Liver (tissue), 9 donors: ENCODE results near the gene CRYGS. TPM values are rescaled to one million over a fixed set of nuclear protein-coding genes. Genes with fewer than 3 reads are reported as not detected.

Source experiments
- DNase-seq: peaks from one replicate; pipeline ENCODE4 v3.0.0-alpha.2; 2017; ENCODE audit warnings: low spot score
- H3K27ac ChIP-seq, 2 donors: one replicate each; pipeline ENCODE4 v1.7.0; 2013; ENCODE audit warnings: inconsistent platforms in 2 of 2, low read length in 2 of 2, control low read depth in 1 of 2, low read depth in 1 of 2, mild to moderate bottlenecking in 1 of 2
- H3K27me3 ChIP-seq, 4 donors: one replicate each; pipeline versions ENCODE4 v1.6.1 to v1.7.0; 2013; ENCODE audit warnings: low read length in 3 of 4, inconsistent platforms in 1 of 4, mild to moderate bottlenecking in 1 of 4, moderate library complexity in 1 of 4; ENCODE audit not compliant: control insufficient read depth in 4 of 4, insufficient read depth in 4 of 4
- H3K36me3 ChIP-seq, 4 donors: one replicate each; pipeline versions ENCODE4 v1.6.1 to v1.7.0; 2013; ENCODE audit warnings: low read length in 3 of 4, mild to moderate bottlenecking in 3 of 4, low read depth in 1 of 4, moderate library complexity in 1 of 4; ENCODE audit not compliant: control insufficient read depth in 4 of 4, insufficient read depth in 3 of 4
- H3K4me1 ChIP-seq, 4 donors: one replicate each; pipeline versions ENCODE4 v1.6.1 to v1.7.0; 2013; ENCODE audit warnings: low read length in 3 of 4, mild to moderate bottlenecking in 3 of 4, moderate library complexity in 1 of 4; ENCODE audit not compliant: control insufficient read depth in 4 of 4, insufficient read depth in 4 of 4
- H3K4me3 ChIP-seq, 3 donors: one replicate each; pipeline versions ENCODE4 v1.6.1 to v1.7.0; 2013; ENCODE audit warnings: low read length in 3 of 3, control low read depth in 1 of 3, low read depth in 1 of 3, mild to moderate bottlenecking in 1 of 3
- H3K9ac ChIP-seq, 2 donors: one replicate each; pipeline ENCODE4 v1.7.0; 2013; ENCODE audit warnings: low read length in 2 of 2, mild to moderate bottlenecking in 2 of 2, moderate library complexity in 2 of 2, control low read depth in 1 of 2, low read depth in 1 of 2
- H3K9me3 ChIP-seq, 4 donors: one replicate each; pipeline versions ENCODE4 v1.6.1 to v1.7.0; 2013; ENCODE audit warnings: low read length in 3 of 4; ENCODE audit not compliant: control insufficient read depth in 4 of 4
- EGR1 ChIP-seq, 2 donors: IDR thresholded peaks; 2 replicates each; pipeline ENCODE4 v1.6.1; 2016 to 2018; ENCODE audit warnings: antibody characterized with exemption in 2 of 2, low read depth in 2 of 2
- FOXA2 ChIP-seq: IDR thresholded peaks from 2 replicates; pipeline ENCODE4 v1.6.1; 2016; ENCODE audit warnings: antibody characterized with exemption
- GABPA ChIP-seq, 2 donors: IDR thresholded peaks in 1 of 2; conservative IDR thresholded peaks in 1 of 2; 2 replicates each; pipeline ENCODE4 v1.6.1; 2016; ENCODE audit warnings: antibody characterized with exemption in 2 of 2, mild to moderate bottlenecking in 1 of 2, moderate library complexity in 1 of 2
- HNF4A ChIP-seq, 2 donors: conservative IDR thresholded peaks; 2 replicates each; pipeline ENCODE4 v1.6.1; 2016; ENCODE audit warnings: antibody characterized with exemption in 2 of 2, mild to moderate bottlenecking in 2 of 2
- HNF4G ChIP-seq: IDR thresholded peaks from 2 replicates; pipeline ENCODE4 v1.6.1; 2016; ENCODE audit warnings: antibody characterized with exemption
- JUND ChIP-seq, 2 donors: IDR thresholded peaks; 2 replicates each; pipeline ENCODE4 v1.6.1; 2016; ENCODE audit warnings: antibody characterized with exemption in 2 of 2
- NR2F2 ChIP-seq: IDR thresholded peaks from 2 replicates; pipeline ENCODE4 v1.6.1; 2016; ENCODE audit warnings: antibody characterized with exemption
- RXRA ChIP-seq, 2 donors: IDR thresholded peaks; 2 replicates each; pipeline ENCODE4 v1.6.1; 2017 to 2018; ENCODE audit warnings: antibody characterized with exemption in 2 of 2, mild to moderate bottlenecking in 1 of 2
- SP1 ChIP-seq: IDR thresholded peaks from 2 replicates; pipeline ENCODE4 v1.6.1; 2018; ENCODE audit warnings: antibody characterized with exemption, mild to moderate bottlenecking
- TAF1 ChIP-seq: conservative IDR thresholded peaks from 2 replicates; pipeline ENCODE4 v1.6.1; 2016; ENCODE audit warnings: antibody characterized with exemption, mild to moderate bottlenecking
- WGBS: extraction: QIAGEN DNeasy Blood & Tissue Kit; methylation state at CpG from one replicate; pipeline ENCODE4 v1.1.7; 2013; 5-methylcytosine and 5-hydroxymethylcytosine counted together
- polyA plus RNA-seq, 2 donors: library from polyadenylated mRNA; stranded (reverse) in 1 of 2; unstranded in 1 of 2; fragments of 200-250 nt in 1 of 2; fragments of >200 nt in 1 of 2; fragmentation: Nextera tagmentation in 1 of 2; extraction: Ambion mirVana in 1 of 2; gene quantifications; one replicate each; pipeline versions ENCODE4 v1.2.1 to v1.2.3, GENCODE V29; 2013 to 2015
- total RNA-seq, 2 donors: library from RNA; depleted of rRNA; stranded (reverse); fragments of >200 nt; gene quantifications; one replicate each; pipeline ENCODE4 v1.2.3, GENCODE V29; 2014
- TF ChIP-seq, protein P1 (sequence below): fragments of 150-350 bp; IDR thresholded peaks from 2 replicates; pipeline ENCODE4 v1.5.1; 2017; ENCODE audit warnings: improper control_type of control experiment, low read depth, low read length; ENCODE audit not compliant: missing input control
- TF ChIP-seq, protein P2 (sequence below): IDR thresholded peaks from 2 replicates; pipeline ENCODE4 v1.6.1; 2016; ENCODE audit warnings: antibody characterized with exemption
- TF ChIP-seq, protein P3 (sequence below): IDR thresholded peaks from 2 replicates; pipeline ENCODE4 v1.6.1; 2016; ENCODE audit warnings: antibody characterized with exemption, mild to moderate bottlenecking
- TF ChIP-seq, protein P4 (sequence below): IDR thresholded peaks from 2 replicates; pipeline ENCODE4 v1.6.1; 2016; ENCODE audit warnings: antibody characterized with exemption
- TF ChIP-seq, protein P5 (sequence below): IDR thresholded peaks from 2 replicates; pipeline ENCODE4 v1.6.1; 2016; ENCODE audit warnings: antibody characterized with exemption
- donor health status: healthy.
- donor health status: healthy.
- donor health status: healthy.
- donor health status: healthy.
- donor health status: healthy.

The CRYGS gene
- total and polyA plus RNA-seq, 4 donors: 0.53 to 3.6 (median 1.2) TPM

DNA sequence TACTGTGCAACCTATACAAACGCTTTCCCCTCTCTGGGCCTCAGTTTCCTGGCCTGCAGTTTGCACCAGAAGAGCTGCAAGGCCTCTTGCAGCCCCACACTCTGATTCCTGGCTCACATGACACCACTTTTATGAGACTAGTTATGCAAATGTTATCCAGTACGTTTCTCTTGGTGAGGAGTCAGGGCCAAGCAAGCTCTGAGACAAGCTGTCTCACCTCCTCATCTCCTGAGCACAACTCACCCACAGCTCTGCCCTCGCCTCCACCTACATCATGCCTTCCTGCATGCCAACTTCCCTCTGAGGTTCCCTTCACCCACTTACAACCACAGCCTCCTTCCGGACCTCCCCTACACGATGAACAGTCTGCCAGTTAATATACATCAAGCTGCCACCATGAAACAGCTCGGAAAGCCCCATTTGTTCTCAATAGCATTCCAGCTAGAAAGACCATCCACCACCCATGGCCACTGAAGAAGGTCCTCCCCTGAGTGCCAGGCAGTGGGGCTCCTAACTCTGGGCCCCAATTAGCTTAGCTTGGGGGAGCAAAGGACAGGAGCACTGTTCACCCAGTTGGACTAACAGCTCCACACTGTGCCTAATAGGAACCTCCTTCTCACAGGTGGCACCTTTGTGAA lies 25.0 kb downstream of the CRYGS start:
- no peaks in the 10 kb centered on the region for H3K36me3 ChIP-seq
- no peaks in the 10 kb centered on the region for H3K27me3 ChIP-seq
- peaks cover 0 to 3% (median 0%) of the 10 kb centered on the region in 4 donors for H3K9me3 ChIP-seq
- H3K27ac ChIP-seq: no peak overlapping the region
- H3K4me3 ChIP-seq: no peak overlapping the region
- 64% methylated on average over 6 of the region's 6 CpGs for WGBS
- peaks cover 0 to 4% (median under 1%) of the 10 kb centered on the region in 4 donors for H3K4me1 ChIP-seq
- no peak for DNase-seq
- TF ChIP-seq HNF4A (conservative IDR thresholded peaks at IDR 0.05) (no peak), RXRA (IDR thresholded peaks at IDR 0.05) (no peak), HNF4G (no peak), NR2F2 (no peak), GABPA (IDR thresholded peaks at IDR 0.05 in 1 of 2, conservative IDR thresholded peaks at IDR 0.05 in 1 of 2) (no peak)
- H3K9ac ChIP-seq: no peak overlapping the region

DNA sequence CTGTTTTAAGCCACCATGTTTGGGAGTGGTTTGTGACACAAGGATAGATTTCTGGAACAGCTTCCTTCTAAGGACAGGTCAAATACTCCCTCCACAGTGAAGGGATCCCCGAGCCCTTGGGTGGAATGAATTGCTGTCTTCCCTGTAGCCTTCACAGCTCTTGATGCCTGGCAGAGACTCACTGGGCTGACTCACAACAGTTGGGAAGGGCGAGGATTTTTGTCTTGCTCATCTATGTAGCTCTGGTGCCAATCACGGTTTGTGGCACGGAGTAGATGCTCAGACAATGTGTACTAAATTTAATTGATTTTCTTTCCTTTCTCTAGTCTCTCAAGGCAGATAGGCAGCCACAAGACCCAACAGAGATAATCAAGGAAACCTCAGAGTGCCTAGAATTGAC lies 27.0 kb downstream of the CRYGS start:
- H3K36me3 ChIP-seq: no peaks in the 10 kb centered on the region
- H3K9me3 ChIP-seq: peaks cover 0 to 3% (median 0%) of the 10 kb centered on the region in 4 donors
- 78% methylated on average over 4 of the region's 4 CpGs for WGBS
- no peak for DNase-seq
- peaks cover 0 to 4% (median 0%) of the 10 kb centered on the region in 4 donors for H3K27me3 ChIP-seq
- no peak overlapping the region for H3K27ac ChIP-seq
- no peak overlapping the region for H3K9ac ChIP-seq
- TF ChIP-seq, protein P1, sequence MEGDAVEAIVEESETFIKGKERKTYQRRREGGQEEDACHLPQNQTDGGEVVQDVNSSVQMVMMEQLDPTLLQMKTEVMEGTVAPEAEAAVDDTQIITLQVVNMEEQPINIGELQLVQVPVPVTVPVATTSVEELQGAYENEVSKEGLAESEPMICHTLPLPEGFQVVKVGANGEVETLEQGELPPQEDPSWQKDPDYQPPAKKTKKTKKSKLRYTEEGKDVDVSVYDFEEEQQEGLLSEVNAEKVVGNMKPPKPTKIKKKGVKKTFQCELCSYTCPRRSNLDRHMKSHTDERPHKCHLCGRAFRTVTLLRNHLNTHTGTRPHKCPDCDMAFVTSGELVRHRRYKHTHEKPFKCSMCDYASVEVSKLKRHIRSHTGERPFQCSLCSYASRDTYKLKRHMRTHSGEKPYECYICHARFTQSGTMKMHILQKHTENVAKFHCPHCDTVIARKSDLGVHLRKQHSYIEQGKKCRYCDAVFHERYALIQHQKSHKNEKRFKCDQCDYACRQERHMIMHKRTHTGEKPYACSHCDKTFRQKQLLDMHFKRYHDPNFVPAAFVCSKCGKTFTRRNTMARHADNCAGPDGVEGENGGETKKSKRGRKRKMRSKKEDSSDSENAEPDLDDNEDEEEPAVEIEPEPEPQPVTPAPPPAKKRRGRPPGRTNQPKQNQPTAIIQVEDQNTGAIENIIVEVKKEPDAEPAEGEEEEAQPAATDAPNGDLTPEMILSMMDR: no peak
- TF ChIP-seq NR2F2: no peak
- no peak for TF ChIP-seq TAF1
- TF ChIP-seq JUND (IDR thresholded peaks at IDR 0.05): no peak
- TF ChIP-seq, protein P2, sequence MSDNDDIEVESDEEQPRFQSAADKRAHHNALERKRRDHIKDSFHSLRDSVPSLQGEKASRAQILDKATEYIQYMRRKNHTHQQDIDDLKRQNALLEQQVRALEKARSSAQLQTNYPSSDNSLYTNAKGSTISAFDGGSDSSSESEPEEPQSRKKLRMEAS: no peak
- no peaks in the 10 kb centered on the region for H3K4me1 ChIP-seq
- no peak overlapping the region for H3K4me3 ChIP-seq

DNA sequence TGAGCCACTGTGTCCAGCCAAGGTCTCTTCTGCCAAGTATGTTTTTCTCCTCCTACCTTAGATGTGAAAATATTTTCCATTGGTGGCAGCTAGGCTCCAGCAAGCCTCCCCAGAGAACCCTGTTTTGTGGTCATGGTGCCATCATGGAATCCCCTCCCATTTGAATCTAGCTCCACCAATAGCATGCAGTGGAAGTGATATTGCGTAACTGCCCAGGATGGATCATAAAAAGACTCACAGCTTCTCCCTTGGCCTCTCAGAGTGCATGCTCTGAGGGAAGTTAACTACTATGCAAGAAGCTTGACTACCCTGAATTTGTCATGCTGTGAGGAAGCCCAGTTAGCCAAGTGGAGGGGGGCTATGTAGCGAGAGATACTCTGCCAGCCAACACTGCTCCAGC lies 27.5 kb downstream of the CRYGS start:
- TF ChIP-seq HNF4G (no peak), SP1 (no peak), JUND (IDR thresholded peaks at IDR 0.05) (no peak), GABPA (IDR thresholded peaks at IDR 0.05 in 1 of 2, conservative IDR thresholded peaks at IDR 0.05 in 1 of 2) (no peak), HNF4A (conservative IDR thresholded peaks at IDR 0.05) (no peak), TAF1 (no peak), NR2F2 (no peak), FOXA2 (no peak), RXRA (IDR thresholded peaks at IDR 0.05) (no peak), EGR1 (IDR thresholded peaks at IDR 0.05; ENCODE audit: low read depth in 2 of 2) (no peak)
- TF ChIP-seq, protein P3, sequence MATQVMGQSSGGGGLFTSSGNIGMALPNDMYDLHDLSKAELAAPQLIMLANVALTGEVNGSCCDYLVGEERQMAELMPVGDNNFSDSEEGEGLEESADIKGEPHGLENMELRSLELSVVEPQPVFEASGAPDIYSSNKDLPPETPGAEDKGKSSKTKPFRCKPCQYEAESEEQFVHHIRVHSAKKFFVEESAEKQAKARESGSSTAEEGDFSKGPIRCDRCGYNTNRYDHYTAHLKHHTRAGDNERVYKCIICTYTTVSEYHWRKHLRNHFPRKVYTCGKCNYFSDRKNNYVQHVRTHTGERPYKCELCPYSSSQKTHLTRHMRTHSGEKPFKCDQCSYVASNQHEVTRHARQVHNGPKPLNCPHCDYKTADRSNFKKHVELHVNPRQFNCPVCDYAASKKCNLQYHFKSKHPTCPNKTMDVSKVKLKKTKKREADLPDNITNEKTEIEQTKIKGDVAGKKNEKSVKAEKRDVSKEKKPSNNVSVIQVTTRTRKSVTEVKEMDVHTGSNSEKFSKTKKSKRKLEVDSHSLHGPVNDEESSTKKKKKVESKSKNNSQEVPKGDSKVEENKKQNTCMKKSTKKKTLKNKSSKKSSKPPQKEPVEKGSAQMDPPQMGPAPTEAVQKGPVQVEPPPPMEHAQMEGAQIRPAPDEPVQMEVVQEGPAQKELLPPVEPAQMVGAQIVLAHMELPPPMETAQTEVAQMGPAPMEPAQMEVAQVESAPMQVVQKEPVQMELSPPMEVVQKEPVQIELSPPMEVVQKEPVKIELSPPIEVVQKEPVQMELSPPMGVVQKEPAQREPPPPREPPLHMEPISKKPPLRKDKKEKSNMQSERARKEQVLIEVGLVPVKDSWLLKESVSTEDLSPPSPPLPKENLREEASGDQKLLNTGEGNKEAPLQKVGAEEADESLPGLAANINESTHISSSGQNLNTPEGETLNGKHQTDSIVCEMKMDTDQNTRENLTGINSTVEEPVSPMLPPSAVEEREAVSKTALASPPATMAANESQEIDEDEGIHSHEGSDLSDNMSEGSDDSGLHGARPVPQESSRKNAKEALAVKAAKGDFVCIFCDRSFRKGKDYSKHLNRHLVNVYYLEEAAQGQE: no peak
- TF ChIP-seq, protein P4, sequence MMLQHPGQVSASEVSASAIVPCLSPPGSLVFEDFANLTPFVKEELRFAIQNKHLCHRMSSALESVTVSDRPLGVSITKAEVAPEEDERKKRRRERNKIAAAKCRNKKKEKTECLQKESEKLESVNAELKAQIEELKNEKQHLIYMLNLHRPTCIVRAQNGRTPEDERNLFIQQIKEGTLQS: no peak
- TF ChIP-seq, protein P5, sequence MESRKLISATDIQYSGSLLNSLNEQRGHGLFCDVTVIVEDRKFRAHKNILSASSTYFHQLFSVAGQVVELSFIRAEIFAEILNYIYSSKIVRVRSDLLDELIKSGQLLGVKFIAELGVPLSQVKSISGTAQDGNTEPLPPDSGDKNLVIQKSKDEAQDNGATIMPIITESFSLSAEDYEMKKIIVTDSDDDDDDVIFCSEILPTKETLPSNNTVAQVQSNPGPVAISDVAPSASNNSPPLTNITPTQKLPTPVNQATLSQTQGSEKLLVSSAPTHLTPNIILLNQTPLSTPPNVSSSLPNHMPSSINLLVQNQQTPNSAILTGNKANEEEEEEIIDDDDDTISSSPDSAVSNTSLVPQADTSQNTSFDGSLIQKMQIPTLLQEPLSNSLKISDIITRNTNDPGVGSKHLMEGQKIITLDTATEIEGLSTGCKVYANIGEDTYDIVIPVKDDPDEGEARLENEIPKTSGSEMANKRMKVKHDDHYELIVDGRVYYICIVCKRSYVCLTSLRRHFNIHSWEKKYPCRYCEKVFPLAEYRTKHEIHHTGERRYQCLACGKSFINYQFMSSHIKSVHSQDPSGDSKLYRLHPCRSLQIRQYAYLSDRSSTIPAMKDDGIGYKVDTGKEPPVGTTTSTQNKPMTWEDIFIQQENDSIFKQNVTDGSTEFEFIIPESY: no peak
- TF ChIP-seq, protein P2: no peak
- Histone ChIP-seq H3K27ac (no peak overlapping the region), H3K4me1 (no peaks in the 10 kb centered on the region), H3K36me3 (no peaks in the 10 kb centered on the region), H3K4me3 (no peak overlapping the region), H3K9ac (no peak overlapping the region), H3K9me3 (peaks cover 0 to 3% (median 0%) of the 10 kb centered on the region in 4 donors), H3K27me3 (peaks cover 0 to 4% (median 0%) of the 10 kb centered on the region in 4 donors)
- DNase-seq: no peak
- 91% methylated on average over 2 of the region's 2 CpGs for WGBS
